ENCODE data around the gene WFDC11. TPM values are rescaled to one million over a fixed set of nuclear protein-coding genes. Genes with fewer than 3 reads are reported as not detected.

Gene WFDC11
- total RNA-seq, 1 experiment from 2014 or later = not detected

GRCh38 chr20:45704969-45705637 lies 35.1 kb upstream of the WFDC11 start, which contains the start of gene WFDC10B:
WFDC10B (minus strand) TSS chr20:45705019; CDS start chr20:45685992, 19,027 bp downstream.
- H2BK120ac ChIP-seq (ENCODE audit: low read depth, low read length, poor library complexity, severe bottlenecking) = no peak within 1 kb of the TSS
- H3K4me1 ChIP-seq (ENCODE audit: insufficient read depth, low read length) = no peaks in the 10 kb centered on the region
- peaks cover 0 to 2% (median 0%) of the 10 kb centered on the region in 3 experiments; a peak in 2 of 7 replicates for H3K36me3 Mint-ChIP-seq (ENCODE audit: insufficient read depth in 1 of 3, low read depth in 3 of 3)
- H3K18ac ChIP-seq (ENCODE audit: insufficient read length, low read depth, low read length) = no peak within 1 kb of the TSS
- no peaks in the 10 kb centered on the region for H3K79me1 ChIP-seq (ENCODE audit: insufficient read depth, low read depth, low read length, poor library complexity, severe bottlenecking)
- H3K9ac ChIP-seq (ENCODE audit: extremely low read depth, insufficient read length, low read length) = no peak within 1 kb of the TSS
- H2BK5ac ChIP-seq (ENCODE audit: insufficient read length, low read length) = no peak within 1 kb of the TSS
- H3K4ac ChIP-seq (ENCODE audit: low read depth, low read length) = no peak within 1 kb of the TSS
- no peak for DNase-seq
- H3K4me3 Mint-ChIP-seq = no peak within 1 kb of the TSS
- no peaks in the 10 kb centered on the region for H4K20me1 ChIP-seq (ENCODE audit: control insufficient read depth, insufficient read depth, insufficient read length)
- no peak within 1 kb of the TSS for H3K27ac ChIP-seq (ENCODE audit: insufficient read length, low read depth, low read length)
- H3K23ac ChIP-seq (ENCODE audit: insufficient read length, low read depth, low read length) = no peak within 1 kb of the TSS
- H3K27me3 Mint-ChIP-seq (ENCODE audit: low read depth) = no peaks in the 10 kb centered on the region
- H4K91ac ChIP-seq (ENCODE audit: insufficient read length, low read depth, low read length) = no peak within 1 kb of the TSS
- no peak for TF ChIP-seq CTCF (conservative IDR thresholded peaks at IDR 0.05)
- no peak within 1 kb of the TSS for H3K14ac ChIP-seq (ENCODE audit: insufficient read depth, low read length)
- H3K9me3 ChIP-seq (ENCODE audit: control insufficient read depth, low read depth, low read length) = no peaks in the 10 kb centered on the region
- H3K23me2 ChIP-seq (ENCODE audit: insufficient read length, low read depth, low read length, poor library complexity, severe bottlenecking) = no peaks in the 10 kb centered on the region
- H3K4me1 Mint-ChIP-seq = no peaks in the 10 kb centered on the region
- H4K5ac ChIP-seq (ENCODE audit: insufficient read length, low read depth, low read length) = no peak within 1 kb of the TSS
- WGBS (ENCODE audit: extremely low coverage, insufficient read length, low lambda C conversion rate) = no CpG with 5 or more reads among the region's 1 CpG
- no peaks in the 10 kb centered on the region for H3K27me3 ChIP-seq (ENCODE audit: insufficient read depth, low read length)
- H3K9me3 Mint-ChIP-seq = no peaks in the 10 kb centered on the region; a peak in 1 of 5 replicates
- no peak within 1 kb of the TSS for H3T11ph ChIP-seq (ENCODE audit: low read length)
- no peak within 1 kb of the TSS for H2BK15ac ChIP-seq (ENCODE audit: low read depth, low read length)
- H2AFZ ChIP-seq (ENCODE audit: low read length) = no peak within 1 kb of the TSS
- no peak within 1 kb of the TSS for H2AK5ac ChIP-seq (ENCODE audit: insufficient read length, low read length)
- no peak within 1 kb of the TSS for H2BK20ac ChIP-seq (ENCODE audit: low read depth, low read length, poor library complexity, severe bottlenecking)
- H3K56ac ChIP-seq (ENCODE audit: insufficient read length, low read depth, low read length) = no peak within 1 kb of the TSS
- H4K8ac ChIP-seq (replicated peaks; ENCODE audit: insufficient read length, low read depth, low read length) = no peak within 1 kb of the TSS
- H2BK12ac ChIP-seq (ENCODE audit: insufficient read length, low read depth, low read length) = no peak within 1 kb of the TSS
- H3K27ac Mint-ChIP-seq = peak within 1 kb of the TSS in 1 of 3 experiments; percentile 94; a peak in 2 of 7 replicates
- no peaks in the 10 kb centered on the region for H3K79me2 ChIP-seq (ENCODE audit: insufficient read depth, low read length)
- H3K4me2 ChIP-seq (ENCODE audit: insufficient read depth, insufficient read length, low read length) = no peak within 1 kb of the TSS

Measured in H9 (cell line).